ENCODE results near the gene ZNF503. TPM values are rescaled to one million over a fixed set of nuclear protein-coding genes. Genes with fewer than 3 reads are reported as not detected.
A peak's percentile ranks its signal among the peaks of the same experiment; 100 is the strongest.

The ZNF503 gene, protein sequence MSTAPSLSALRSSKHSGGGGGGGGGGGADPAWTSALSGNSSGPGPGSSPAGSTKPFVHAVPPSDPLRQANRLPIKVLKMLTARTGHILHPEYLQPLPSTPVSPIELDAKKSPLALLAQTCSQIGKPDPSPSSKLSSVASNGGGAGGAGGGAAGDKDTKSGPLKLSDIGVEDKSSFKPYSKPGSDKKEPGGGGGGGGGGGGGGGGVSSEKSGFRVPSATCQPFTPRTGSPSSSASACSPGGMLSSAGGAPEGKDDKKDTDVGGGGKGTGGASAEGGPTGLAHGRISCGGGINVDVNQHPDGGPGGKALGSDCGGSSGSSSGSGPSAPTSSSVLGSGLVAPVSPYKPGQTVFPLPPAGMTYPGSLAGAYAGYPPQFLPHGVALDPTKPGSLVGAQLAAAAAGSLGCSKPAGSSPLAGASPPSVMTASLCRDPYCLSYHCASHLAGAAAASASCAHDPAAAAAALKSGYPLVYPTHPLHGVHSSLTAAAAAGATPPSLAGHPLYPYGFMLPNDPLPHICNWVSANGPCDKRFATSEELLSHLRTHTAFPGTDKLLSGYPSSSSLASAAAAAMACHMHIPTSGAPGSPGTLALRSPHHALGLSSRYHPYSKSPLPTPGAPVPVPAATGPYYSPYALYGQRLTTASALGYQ
- polyA plus RNA-seq = 10 to 100 TPM; 14.5 to 19.4 TPM

DNA sequence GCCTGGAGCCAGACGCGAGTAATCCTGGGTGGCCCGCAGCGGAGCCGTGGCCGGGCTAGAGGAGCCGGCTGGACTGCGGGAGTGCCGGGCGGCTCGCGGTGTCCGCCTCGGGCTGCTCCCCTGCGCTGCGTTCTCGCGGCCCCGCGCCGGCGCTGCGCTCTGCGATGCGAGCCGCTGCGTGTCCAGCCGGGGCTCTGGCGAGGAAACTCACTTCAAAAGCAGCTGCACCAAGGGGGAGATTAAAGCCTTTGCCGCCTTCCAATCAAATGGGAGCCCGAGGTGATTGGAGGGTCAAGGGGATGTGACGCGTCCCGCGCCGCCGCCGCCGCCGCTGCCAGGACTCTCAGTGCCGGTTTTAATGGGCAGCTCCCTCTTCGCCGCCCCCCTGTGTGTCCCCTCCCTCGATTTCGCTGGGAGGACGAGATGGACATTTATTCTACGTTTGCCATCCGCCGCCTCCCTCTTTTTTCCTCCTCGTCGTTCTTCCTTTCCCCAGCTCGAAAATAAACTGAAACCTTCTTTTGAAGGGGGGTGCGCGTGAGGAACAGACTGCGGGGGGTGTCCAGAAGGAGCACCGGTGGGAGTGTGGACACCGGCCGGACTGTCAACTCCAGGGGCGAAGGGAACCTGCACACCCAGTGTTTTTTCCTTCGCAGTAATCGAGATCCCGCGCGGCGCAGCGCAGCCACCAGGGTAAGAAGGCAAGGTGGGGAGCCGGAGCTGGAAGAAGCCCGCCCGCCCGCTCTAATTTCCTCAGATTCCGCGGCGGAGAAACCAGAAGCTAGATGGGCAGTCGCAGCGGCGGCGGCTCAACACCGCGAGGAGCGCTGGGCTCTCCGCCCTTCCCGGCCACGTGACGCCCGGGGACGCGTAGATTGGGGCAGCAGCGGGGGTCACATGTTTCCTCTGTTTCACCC, at the start of gene ZNF503:
TSS of gene ZNF503 (minus strand) at position 196 of the 917 bp plus-strand sequence. CDS start 345 bp downstream, outside the sequence.
- H3K27ac ChIP-seq (ENCODE audit: low read depth in 2 of 2, low read length in 1 of 2) = peak within 1 kb of the TSS; percentile 98 to 99
- no peaks in the 10 kb centered on the region for H3K27me3 ChIP-seq (ENCODE audit: control insufficient read depth in 1 of 2, insufficient read depth in 2 of 2, low read length in 2 of 2)
- peaks cover 0 to 4% of the 10 kb centered on the region in 2 donors for H3K4me1 ChIP-seq (ENCODE audit: control insufficient read depth in 2 of 2, insufficient read depth in 2 of 2, low read length in 1 of 2)
- WGBS, 2 donors = 0 to 1% methylated on average over 76 to 88 of the region's 88 CpGs
- peaks cover 0 to 14% of the 10 kb centered on the region in 2 donors for H3K36me3 ChIP-seq (ENCODE audit: control insufficient read depth in 2 of 2, insufficient read depth in 2 of 2, low read length in 1 of 2)
- no peaks in the 10 kb centered on the region for H3K9me3 ChIP-seq (ENCODE audit: control insufficient read depth in 2 of 2, insufficient read depth in 1 of 2, low read depth in 1 of 2, low read length in 1 of 2)
- peak within 1 kb of the TSS; percentile 88 to 89 for H3K4me3 ChIP-seq (ENCODE audit: low read depth in 1 of 2, low read length in 2 of 2)

DNA sequence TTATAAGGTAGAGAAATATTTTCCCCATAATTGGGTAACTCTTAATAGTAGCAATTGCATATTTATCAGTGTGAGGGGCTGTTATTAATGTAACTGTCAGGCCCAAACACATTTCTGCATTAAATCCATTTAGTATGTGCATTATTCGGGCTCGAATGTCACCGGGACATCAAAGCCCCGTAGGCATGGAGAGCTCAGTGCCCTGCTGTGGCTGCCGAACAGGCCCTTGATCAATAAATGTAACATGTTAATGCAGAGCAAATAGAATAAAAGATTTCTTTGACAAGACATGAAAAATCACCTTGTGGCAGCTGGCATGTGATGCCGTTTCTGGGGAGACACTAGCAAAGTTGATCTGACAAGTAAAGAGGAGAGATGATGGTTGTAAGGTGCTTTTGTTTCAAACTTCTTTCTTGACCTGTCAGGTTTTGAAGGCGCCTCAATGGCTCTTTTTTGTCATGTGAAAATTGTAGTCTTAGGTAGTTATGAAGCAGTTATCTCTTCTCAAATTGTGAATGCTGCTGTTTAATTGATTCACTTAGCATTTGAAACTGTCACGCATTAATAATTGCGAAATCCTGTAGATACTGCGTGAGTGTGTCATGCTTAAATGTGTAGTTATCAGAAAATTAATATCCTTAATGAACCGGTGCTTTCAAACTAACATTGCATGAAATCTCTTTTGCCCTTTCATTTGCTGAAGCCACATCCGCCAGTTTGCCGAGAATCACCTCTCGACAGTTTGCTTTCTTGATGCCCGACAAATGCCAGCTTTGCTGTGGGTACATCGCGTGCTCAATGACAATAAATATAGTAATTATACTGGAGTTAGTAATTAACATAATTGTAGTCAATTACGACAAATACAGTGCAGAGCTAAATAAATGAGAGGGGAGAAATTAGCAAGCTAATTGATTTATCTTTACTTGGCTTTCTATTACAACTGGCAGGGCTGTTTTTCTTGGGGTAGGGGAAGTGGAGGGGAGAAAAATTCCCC, 49.4 kb upstream of the ZNF503 start:
- Histone ChIP-seq H3K27me3 (ENCODE audit: control insufficient read depth in 1 of 2, insufficient read depth in 2 of 2, low read length in 2 of 2) (no peaks in the 10 kb centered on the region), H3K27ac (ENCODE audit: low read depth in 2 of 2, low read length in 1 of 2) (no peak overlapping the region), H3K4me1 (ENCODE audit: control insufficient read depth in 2 of 2, insufficient read depth in 2 of 2, low read length in 1 of 2) (peaks cover 2 to 3% of the 10 kb centered on the region in 2 donors), H3K4me3 (ENCODE audit: low read depth in 1 of 2, low read length in 2 of 2) (no peak overlapping the region), H3K36me3 (ENCODE audit: control insufficient read depth in 2 of 2, insufficient read depth in 2 of 2, low read length in 1 of 2) (no peaks in the 10 kb centered on the region), H3K9me3 (ENCODE audit: control insufficient read depth in 2 of 2, insufficient read depth in 1 of 2, low read depth in 1 of 2, low read length in 1 of 2) (no peaks in the 10 kb centered on the region)
- WGBS, 2 donors = 70 to 77% methylated on average over 18 of the region's 18 CpGs

DNA sequence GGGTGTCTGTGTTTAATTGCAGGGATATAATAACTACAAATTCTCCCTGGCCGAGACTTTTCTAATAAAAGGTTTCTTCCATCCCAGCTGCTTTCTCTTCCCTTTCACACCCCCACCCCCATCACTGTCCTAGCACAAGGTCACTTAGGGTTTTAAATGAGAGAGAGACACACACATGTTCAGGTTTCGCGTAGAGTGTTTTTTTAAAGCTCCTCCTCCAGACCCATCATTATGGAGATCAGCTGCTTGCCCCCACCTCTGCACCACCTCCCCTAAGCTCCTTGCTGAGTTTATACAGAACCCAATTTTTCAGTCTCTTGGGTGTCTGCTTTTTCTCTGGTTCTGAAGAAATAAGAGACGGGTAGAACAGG, 48.5 kb upstream of the ZNF503 start:
- H3K27ac ChIP-seq (ENCODE audit: low read depth in 2 of 2, low read length in 1 of 2) = no peak overlapping the region
- no peaks in the 10 kb centered on the region for H3K36me3 ChIP-seq (ENCODE audit: control insufficient read depth in 2 of 2, insufficient read depth in 2 of 2, low read length in 1 of 2)
- H3K9me3 ChIP-seq (ENCODE audit: control insufficient read depth in 2 of 2, insufficient read depth in 1 of 2, low read depth in 1 of 2, low read length in 1 of 2) = no peaks in the 10 kb centered on the region
- H3K27me3 ChIP-seq (ENCODE audit: control insufficient read depth in 1 of 2, insufficient read depth in 2 of 2, low read length in 2 of 2) = no peaks in the 10 kb centered on the region
- WGBS, 2 donors = 66 to 69% methylated on average over 4 of the region's 4 CpGs
- no peak overlapping the region for H3K4me3 ChIP-seq (ENCODE audit: low read depth in 1 of 2, low read length in 2 of 2)
- peaks cover 2 to 3% of the 10 kb centered on the region in 2 donors for H3K4me1 ChIP-seq (ENCODE audit: control insufficient read depth in 2 of 2, insufficient read depth in 2 of 2, low read length in 1 of 2)

DNA sequence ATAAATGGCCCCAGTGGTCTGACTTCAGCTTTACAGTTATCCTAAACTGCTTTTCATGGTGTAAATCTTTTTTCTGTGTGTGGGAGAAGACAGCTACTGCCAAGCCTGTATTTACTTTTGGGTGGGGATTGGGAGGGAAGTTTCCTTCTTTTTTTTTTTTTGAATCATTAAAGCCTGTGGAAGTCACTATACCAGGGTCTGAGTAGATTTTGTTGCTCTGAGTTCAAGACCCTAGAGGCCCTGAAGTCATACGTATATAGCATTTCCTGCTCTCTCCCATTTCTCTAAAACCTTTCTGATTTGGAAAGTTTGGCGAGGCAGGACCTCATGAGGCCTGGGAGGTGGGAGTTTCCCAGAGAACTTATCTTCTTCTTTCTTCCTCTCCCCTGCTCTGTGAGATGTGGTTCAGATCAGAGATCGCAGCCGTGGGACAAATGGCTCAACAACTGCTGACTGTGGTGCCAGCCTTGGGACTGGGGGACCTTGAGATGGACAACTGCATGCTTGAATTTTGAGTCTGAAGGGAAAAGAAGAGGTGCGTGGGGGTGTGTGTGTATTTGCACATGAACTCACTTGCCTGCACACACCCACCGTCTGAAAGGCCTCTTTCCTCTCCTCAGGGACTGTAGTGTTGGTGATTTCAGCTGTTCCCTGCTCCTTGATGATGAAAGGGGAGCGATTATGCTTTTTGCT, 48.0 kb upstream of the ZNF503 start:
- Histone ChIP-seq H3K27ac (ENCODE audit: low read depth in 2 of 2, low read length in 1 of 2) (no peak overlapping the region), H3K9me3 (ENCODE audit: control insufficient read depth in 2 of 2, insufficient read depth in 1 of 2, low read depth in 1 of 2, low read length in 1 of 2) (no peaks in the 10 kb centered on the region), H3K27me3 (ENCODE audit: control insufficient read depth in 1 of 2, insufficient read depth in 2 of 2, low read length in 2 of 2) (no peaks in the 10 kb centered on the region), H3K4me1 (ENCODE audit: control insufficient read depth in 2 of 2, insufficient read depth in 2 of 2, low read length in 1 of 2) (peaks cover 2 to 3% of the 10 kb centered on the region in 2 donors), H3K36me3 (ENCODE audit: control insufficient read depth in 2 of 2, insufficient read depth in 2 of 2, low read length in 1 of 2) (no peaks in the 10 kb centered on the region), H3K4me3 (ENCODE audit: low read depth in 1 of 2, low read length in 2 of 2) (no peak overlapping the region)
- WGBS, 2 donors = 60 to 63% methylated on average over 7 of the region's 7 CpGs

DNA sequence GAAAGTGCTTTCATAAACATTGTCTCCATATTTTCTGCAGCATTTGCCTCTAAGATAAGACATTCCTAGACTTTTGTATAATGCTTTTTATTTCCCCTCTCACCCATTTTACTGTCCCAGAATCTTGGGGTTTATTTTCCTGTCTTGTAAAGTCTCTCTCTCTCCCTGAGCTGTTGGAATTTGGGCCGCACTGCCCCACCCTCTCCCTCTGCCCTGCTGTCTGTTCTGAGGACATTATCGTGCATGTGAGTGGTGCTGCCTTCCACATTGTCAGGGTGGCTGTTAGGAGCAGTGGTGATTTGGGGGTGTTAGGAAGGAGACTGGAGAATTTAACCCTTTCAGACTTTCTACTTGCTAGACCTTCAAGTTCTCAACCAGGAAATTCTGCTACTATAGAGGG, 46.6 kb upstream of the ZNF503 start:
- WGBS, 2 donors = 81 to 84% methylated on average over 2 of the region's 2 CpGs
- Histone ChIP-seq H3K9me3 (ENCODE audit: control insufficient read depth in 2 of 2, insufficient read depth in 1 of 2, low read depth in 1 of 2, low read length in 1 of 2) (no peaks in the 10 kb centered on the region), H3K4me3 (ENCODE audit: low read depth in 1 of 2, low read length in 2 of 2) (no peak overlapping the region), H3K36me3 (ENCODE audit: control insufficient read depth in 2 of 2, insufficient read depth in 2 of 2, low read length in 1 of 2) (no peaks in the 10 kb centered on the region), H3K4me1 (ENCODE audit: control insufficient read depth in 2 of 2, insufficient read depth in 2 of 2, low read length in 1 of 2) (peaks cover 0 to 3% of the 10 kb centered on the region in 2 donors), H3K27ac (ENCODE audit: low read depth in 2 of 2, low read length in 1 of 2) (no peak overlapping the region), H3K27me3 (ENCODE audit: control insufficient read depth in 1 of 2, insufficient read depth in 2 of 2, low read length in 2 of 2) (no peaks in the 10 kb centered on the region)

DNA sequence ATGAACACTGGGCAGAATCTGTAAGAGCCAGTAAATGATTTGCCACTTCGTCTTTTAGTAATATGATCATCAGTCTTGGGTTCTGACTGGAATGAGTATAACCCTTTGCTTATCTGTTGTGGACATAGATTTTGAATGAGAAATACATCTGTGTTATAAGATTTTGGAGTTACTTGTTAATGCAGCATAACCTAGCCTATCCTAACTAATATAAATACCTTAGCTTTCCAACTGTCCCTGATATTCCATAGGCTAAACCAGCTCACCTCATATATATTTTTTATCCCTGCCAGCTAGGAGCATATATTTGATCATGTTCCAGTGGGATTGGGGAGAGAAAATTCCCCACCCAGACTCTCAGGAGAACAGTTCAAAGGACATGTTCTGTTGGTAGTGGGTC, 44.9 kb upstream of the ZNF503 start:
- WGBS, 2 donors = 93 to 97% methylated on average over 1 of the region's 1 CpG
- Histone ChIP-seq H3K27ac (ENCODE audit: low read depth in 2 of 2, low read length in 1 of 2) (no peak overlapping the region), H3K9me3 (ENCODE audit: control insufficient read depth in 2 of 2, insufficient read depth in 1 of 2, low read depth in 1 of 2, low read length in 1 of 2) (no peaks in the 10 kb centered on the region), H3K27me3 (ENCODE audit: control insufficient read depth in 1 of 2, insufficient read depth in 2 of 2, low read length in 2 of 2) (no peaks in the 10 kb centered on the region), H3K4me3 (ENCODE audit: low read depth in 1 of 2, low read length in 2 of 2) (no peak overlapping the region), H3K36me3 (ENCODE audit: control insufficient read depth in 2 of 2, insufficient read depth in 2 of 2, low read length in 1 of 2) (no peaks in the 10 kb centered on the region), H3K4me1 (ENCODE audit: control insufficient read depth in 2 of 2, insufficient read depth in 2 of 2, low read length in 1 of 2) (peaks cover 0 to 3% of the 10 kb centered on the region in 2 donors)

DNA sequence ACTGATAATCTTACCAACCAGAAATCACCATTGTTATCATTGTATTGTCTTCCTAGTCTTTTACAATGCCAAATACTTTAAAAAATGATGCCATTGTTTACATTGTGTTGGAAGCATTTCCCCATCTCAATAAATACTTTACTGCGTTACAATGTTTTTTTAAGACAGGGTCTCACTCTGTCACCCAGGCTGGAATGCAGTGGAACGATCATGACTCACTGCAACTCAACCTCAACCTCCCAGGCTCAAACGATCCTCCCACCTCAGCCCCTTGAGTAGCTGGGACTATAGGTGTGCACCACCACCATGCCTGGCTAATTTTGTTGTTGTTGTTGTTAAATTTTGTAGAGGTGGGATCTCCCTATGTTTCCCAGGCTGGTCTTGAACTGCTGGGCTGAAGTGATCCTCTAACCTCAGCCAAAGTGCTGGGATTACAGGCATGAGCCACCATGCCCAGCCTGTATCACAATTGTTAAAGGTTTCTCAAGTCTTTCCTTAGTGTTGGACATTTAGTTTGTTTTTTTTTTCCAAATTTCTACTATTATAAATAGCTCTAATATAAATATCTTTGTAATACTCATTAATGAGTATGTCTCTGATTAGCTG, 43.3 kb upstream of the ZNF503 start:
- Histone ChIP-seq H3K9me3 (ENCODE audit: control insufficient read depth in 2 of 2, insufficient read depth in 1 of 2, low read depth in 1 of 2, low read length in 1 of 2) (no peaks in the 10 kb centered on the region), H3K27ac (ENCODE audit: low read depth in 2 of 2, low read length in 1 of 2) (no peak overlapping the region), H3K4me1 (ENCODE audit: control insufficient read depth in 2 of 2, insufficient read depth in 2 of 2, low read length in 1 of 2) (peaks cover 0 to 3% of the 10 kb centered on the region in 2 donors), H3K36me3 (ENCODE audit: control insufficient read depth in 2 of 2, insufficient read depth in 2 of 2, low read length in 1 of 2) (no peaks in the 10 kb centered on the region), H3K4me3 (ENCODE audit: low read depth in 1 of 2, low read length in 2 of 2) (no peak overlapping the region), H3K27me3 (ENCODE audit: control insufficient read depth in 1 of 2, insufficient read depth in 2 of 2, low read length in 2 of 2) (no peaks in the 10 kb centered on the region)
- 73 to 81% methylated on average over 3 of the region's 3 CpGs for WGBS, 2 donors

DNA sequence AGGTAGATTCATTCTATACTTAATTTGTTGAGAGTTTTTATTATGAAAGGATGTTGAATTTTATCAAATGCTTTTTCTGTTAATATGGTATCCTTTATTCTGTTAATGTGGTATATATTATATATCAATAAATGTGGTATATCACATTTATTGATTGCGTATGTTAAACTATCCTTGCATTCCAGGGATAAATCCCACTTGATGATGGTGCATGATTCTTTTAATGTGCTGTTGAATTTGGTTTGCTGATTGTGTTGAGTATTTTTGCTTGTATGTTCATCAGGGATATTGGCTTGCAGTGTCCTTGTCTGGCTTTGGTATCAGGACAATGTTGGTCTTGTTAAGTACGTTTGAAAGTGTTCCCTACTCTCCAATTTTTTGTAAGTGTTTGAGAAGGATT, 41.8 kb upstream of the ZNF503 start:
- Histone ChIP-seq H3K4me1 (ENCODE audit: control insufficient read depth in 2 of 2, insufficient read depth in 2 of 2, low read length in 1 of 2) (no peaks in the 10 kb centered on the region), H3K27me3 (ENCODE audit: control insufficient read depth in 1 of 2, insufficient read depth in 2 of 2, low read length in 2 of 2) (no peaks in the 10 kb centered on the region), H3K4me3 (ENCODE audit: low read depth in 1 of 2, low read length in 2 of 2) (no peak overlapping the region), H3K27ac (ENCODE audit: low read depth in 2 of 2, low read length in 1 of 2) (no peak overlapping the region), H3K36me3 (ENCODE audit: control insufficient read depth in 2 of 2, insufficient read depth in 2 of 2, low read length in 1 of 2) (no peaks in the 10 kb centered on the region), H3K9me3 (ENCODE audit: control insufficient read depth in 2 of 2, insufficient read depth in 1 of 2, low read depth in 1 of 2, low read length in 1 of 2) (no peaks in the 10 kb centered on the region)
- WGBS, 2 donors = 93 to 97% methylated on average over 2 of the region's 2 CpGs
